G401 (cell line): ENCODE results near the gene MAGEA3. TPM values are rescaled to one million over a fixed set of nuclear protein-coding genes. Genes with fewer than 3 reads are reported as not detected.
"Not testable (repeated sequence)": the region's sequence is repeated elsewhere in the genome, so short reads cannot be mapped to it uniquely, and the experiment has no call there.

Experiments
- DNase-seq: peaks from one replicate; pipeline ENCODE4 v3.0.0-alpha.2; 2015; ENCODE audit warnings: low spot score
- in situ Hi-C: cut with HindIII; loops from 2 replicates; pipeline ENCODE4 v1.10.0; 2016; ENCODE audit warnings: low sequenced_read_pairs, mixed read lengths
- total RNA-seq: library from RNA; depleted of rRNA; stranded (reverse); fragments of >200 nt; shearing (Covaris generic); gene quantifications from 2 replicates; pipeline ENCODE4 v1.2.3, GENCODE V29; 2014; rRNA removed

Gene MAGEA3
- total RNA-seq, 1 experiment from 2014 or later, result not detected

GRCh38 chrX:152734143-152734858, 35.7 kb downstream of the MAGEA3 start:
- in situ Hi-C loops, DNase-seq: not testable (repeated sequence)

- in situ Hi-C loops, result no loop called here
Measured at GRCh38 chrX:152735101-152735500, 36.5 kb downstream of the MAGEA3 start.

GRCh38 chrX:152735860-152736511, 37.4 kb downstream of the MAGEA3 start:
- in situ Hi-C loops, result no loop called here
- DNase-seq, result no peak

More at GRCh38 chrX:152735101-152735500, 36.5 kb downstream of the MAGEA3 start:
- DNase-seq, result no peak

GRCh38 chrX:152736528-152736927, 37.9 kb downstream of the MAGEA3 start:
- DNase-seq, in situ Hi-C loops: not testable (repeated sequence)

GRCh38 chrX:152738560-152738959, 40.0 kb downstream of the MAGEA3 start:
- no peak for DNase-seq
- in situ Hi-C loops, result no loop called here

Other genes starting within 250 kb of the MAGEA3 start
- not detected in 2 replicates for gene GABRA3, start 247.5 kb upstream of the MAGEA3 start, total RNA-seq
- not detected in 2 replicates for gene GABRQ, start 60.9 kb upstream of the MAGEA3 start, total RNA-seq
- gene CSAG2, start 10.5 kb downstream of the MAGEA3 start, total RNA-seq, result not detected in 2 replicates
- not detected in 2 replicates for gene MAGEA2B, start 15.8 kb downstream of the MAGEA3 start, total RNA-seq
- not detected in 2 replicates for gene CSAG1, start 34.9 kb downstream of the MAGEA3 start, total RNA-seq
- not detected in 2 replicates for gene MAGEA12, start 35.0 kb downstream of the MAGEA3 start, total RNA-seq
- not detected in 2 replicates for gene MAGEA2, start 55.0 kb downstream of the MAGEA3 start, total RNA-seq
- not detected in 2 replicates for gene CSAG3, start 60.4 kb downstream of the MAGEA3 start, total RNA-seq
- 0.37 TPM in 1 of 2 replicates, not detected in the other for gene MAGEA6, start 70.9 kb downstream of the MAGEA3 start, total RNA-seq
- 54.3 and 74.9 TPM in 2 replicates for gene CETN2, start 132.0 kb downstream of the MAGEA3 start, total RNA-seq
- 30.1 and 31.2 TPM in 2 replicates for gene NSDHL, start 132.3 kb downstream of the MAGEA3 start, total RNA-seq
- 0.43 TPM in 1 of 2 replicates, not detected in the other for gene ZNF185, start 199.3 kb downstream of the MAGEA3 start, total RNA-seq